Bronchial epithelial cell (primary cell): ENCODE results near the gene ZFY. TPM values are rescaled to one million over a fixed set of nuclear protein-coding genes. Genes with fewer than 3 reads are reported as not detected.

ENCODE experiments used
- DNase-seq: peaks from one replicate; pipeline ENCODE4 v3.0.0-alpha.2; 2010; ENCODE audit warnings: low read depth
- FAIRE-seq: peaks from 2 replicates; lab custom pipeline; 2011; peaks lifted over from hg19 to GRCh38; lab: Jason Lieb, UNC
- H3K27me3 ChIP-seq: 2 replicates; pipeline ENCODE4 v1.5.1; 2011; ENCODE audit warnings: low read length; ENCODE audit not compliant: control insufficient read depth, insufficient read depth
- H3K36me3 ChIP-seq: 2 replicates; pipeline ENCODE4 v1.5.1; 2011; ENCODE audit warnings: low read length; ENCODE audit not compliant: control insufficient read depth, insufficient read depth
- H3K4me3 ChIP-seq: 2 replicates; pipeline ENCODE4 v1.5.1; 2011; ENCODE audit warnings: mild to moderate bottlenecking, low read depth, low read length, control low read depth
- CTCF ChIP-seq: IDR thresholded peaks from 2 replicates; pipeline ENCODE4 v1.5.1; 2011; ENCODE audit warnings: mild to moderate bottlenecking, moderate library complexity, low read length, control low read depth, inconsistent platforms; ENCODE audit not compliant: insufficient read depth, severe bottlenecking
- total RNA-seq: library from RNA; depleted of rRNA; stranded (reverse); fragments of >200 nt; gene quantifications from 2 replicates; pipeline ENCODE4 v1.2.1, GENCODE V29; 2014

ZFY gene
- total RNA-seq, 1 donor from 2014 or later: 17.4 TPM

GRCh38 chrY:2937149-2937548 is 2.0 kb downstream of the ZFY start:
- no peak overlapping the region for H3K4me3 ChIP-seq
- DNase-seq: no peak
- no peaks in the 10 kb centered on the region for H3K27me3 ChIP-seq
- no peak for TF ChIP-seq CTCF
- FAIRE-seq: no peak
- H3K36me3 ChIP-seq: no peaks in the 10 kb centered on the region

GRCh38 chrY:2949590-2950252 is 14.5 kb downstream of the ZFY start:
- no peaks in the 10 kb centered on the region for H3K27me3 ChIP-seq
- DNase-seq (no peak), FAIRE-seq (no peak)
- no peak overlapping the region for H3K4me3 ChIP-seq
- TF ChIP-seq CTCF: no peak
- H3K36me3 ChIP-seq: no peaks in the 10 kb centered on the region

- DNase-seq: no peak
- no peaks in the 10 kb centered on the region for H3K27me3 ChIP-seq
- no peak for FAIRE-seq
- no peak overlapping the region for H3K4me3 ChIP-seq
- TF ChIP-seq CTCF: no peak
- H3K36me3 ChIP-seq: no peaks in the 10 kb centered on the region
Measured at GRCh38 chrY:2950655-2951054, 15.5 kb downstream of the ZFY start.

GRCh38 chrY:2952912-2953311 is 17.7 kb downstream of the ZFY start:
- H3K27me3 ChIP-seq: no peaks in the 10 kb centered on the region
- no peak overlapping the region for H3K4me3 ChIP-seq
- TF ChIP-seq CTCF: no peak
- no peaks in the 10 kb centered on the region for H3K36me3 ChIP-seq
- DNase-seq (no peak), FAIRE-seq (no peak)

- no peak overlapping the region for H3K4me3 ChIP-seq
- DNase-seq (no peak), FAIRE-seq (no peak)
- H3K36me3 ChIP-seq: no peaks in the 10 kb centered on the region
- H3K27me3 ChIP-seq: no peaks in the 10 kb centered on the region
- TF ChIP-seq CTCF: no peak
Measured at GRCh38 chrY:2954735-2955134, 19.6 kb downstream of the ZFY start.

- FAIRE-seq: no peak
Measured at GRCh38 chrY:2955561-2955960, 20.4 kb downstream of the ZFY start.

More at GRCh38 chrY:2955561-2955960, 20.4 kb downstream of the ZFY start:
- H3K27me3 ChIP-seq: no peaks in the 10 kb centered on the region
- no peaks in the 10 kb centered on the region for H3K36me3 ChIP-seq
- no peak for TF ChIP-seq CTCF
- no peak for DNase-seq
- no peak overlapping the region for H3K4me3 ChIP-seq
